LNCAP (cell line): ENCODE measurements around the gene PLSCR1.

ENCODE experiments used
- TF ChIP-seq, protein P1 (sequence below): fragments of 450-650 bp; IDR thresholded peaks from 2 replicates; pipeline ENCODE4 v1.5.1; 2017; ENCODE audit warnings: mild to moderate bottlenecking

PLSCR1 gene

DNA sequence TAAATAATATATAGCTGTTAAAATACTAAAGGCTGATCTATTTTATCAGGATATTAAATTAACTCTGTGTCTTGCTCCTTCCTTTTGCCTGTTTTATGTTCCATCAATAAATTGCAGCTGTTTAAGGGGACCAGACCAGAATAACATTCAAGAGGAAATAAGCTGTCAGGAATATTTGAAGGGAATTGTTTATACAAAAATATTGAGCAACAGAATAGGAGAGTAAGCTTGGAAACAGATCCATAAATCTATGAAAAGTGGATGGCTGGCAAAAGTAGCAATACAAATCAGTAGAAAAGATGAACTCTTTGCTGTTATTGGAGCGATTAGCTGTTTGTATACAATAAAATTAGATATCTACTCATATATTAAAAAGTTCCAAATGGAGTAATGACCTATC is 38.9 kb downstream of the PLSCR1 start:
- TF ChIP-seq, protein P1, sequence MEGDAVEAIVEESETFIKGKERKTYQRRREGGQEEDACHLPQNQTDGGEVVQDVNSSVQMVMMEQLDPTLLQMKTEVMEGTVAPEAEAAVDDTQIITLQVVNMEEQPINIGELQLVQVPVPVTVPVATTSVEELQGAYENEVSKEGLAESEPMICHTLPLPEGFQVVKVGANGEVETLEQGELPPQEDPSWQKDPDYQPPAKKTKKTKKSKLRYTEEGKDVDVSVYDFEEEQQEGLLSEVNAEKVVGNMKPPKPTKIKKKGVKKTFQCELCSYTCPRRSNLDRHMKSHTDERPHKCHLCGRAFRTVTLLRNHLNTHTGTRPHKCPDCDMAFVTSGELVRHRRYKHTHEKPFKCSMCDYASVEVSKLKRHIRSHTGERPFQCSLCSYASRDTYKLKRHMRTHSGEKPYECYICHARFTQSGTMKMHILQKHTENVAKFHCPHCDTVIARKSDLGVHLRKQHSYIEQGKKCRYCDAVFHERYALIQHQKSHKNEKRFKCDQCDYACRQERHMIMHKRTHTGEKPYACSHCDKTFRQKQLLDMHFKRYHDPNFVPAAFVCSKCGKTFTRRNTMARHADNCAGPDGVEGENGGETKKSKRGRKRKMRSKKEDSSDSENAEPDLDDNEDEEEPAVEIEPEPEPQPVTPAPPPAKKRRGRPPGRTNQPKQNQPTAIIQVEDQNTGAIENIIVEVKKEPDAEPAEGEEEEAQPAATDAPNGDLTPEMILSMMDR, result no peak

DNA sequence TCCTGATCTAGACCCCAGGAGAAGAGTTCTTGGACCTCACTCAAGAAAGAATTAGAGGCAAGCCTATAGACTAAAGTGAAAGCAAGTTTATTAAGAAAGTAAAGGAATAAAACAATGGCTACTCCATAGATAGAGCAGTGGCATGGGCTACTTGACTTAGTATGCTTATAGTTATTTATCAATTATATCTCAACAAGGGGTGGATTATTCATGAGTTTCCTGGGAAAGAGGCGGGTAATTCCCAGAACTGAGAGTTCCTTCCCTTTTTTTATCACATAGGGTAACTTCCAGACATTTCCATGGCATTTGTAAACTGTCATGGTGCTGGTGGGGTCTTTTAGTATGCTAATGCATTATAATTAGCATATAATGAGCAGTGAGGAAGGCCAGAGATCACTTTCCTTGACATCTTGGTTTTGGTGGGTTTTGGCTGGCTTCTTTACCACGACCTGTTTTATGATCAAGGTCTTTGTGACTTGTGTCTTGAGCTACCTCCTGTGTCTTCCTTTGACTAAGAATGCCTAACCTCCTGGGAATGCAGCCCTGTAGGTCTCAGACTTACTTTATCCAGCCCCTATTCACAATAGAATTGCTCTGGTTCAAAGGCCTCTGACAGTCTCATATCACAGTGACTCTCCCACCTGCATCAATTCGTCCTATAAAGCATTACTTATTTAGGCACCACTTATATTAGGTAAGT is 39.8 kb downstream of the PLSCR1 start:
- TF ChIP-seq, protein P1, result no peak

DNA sequence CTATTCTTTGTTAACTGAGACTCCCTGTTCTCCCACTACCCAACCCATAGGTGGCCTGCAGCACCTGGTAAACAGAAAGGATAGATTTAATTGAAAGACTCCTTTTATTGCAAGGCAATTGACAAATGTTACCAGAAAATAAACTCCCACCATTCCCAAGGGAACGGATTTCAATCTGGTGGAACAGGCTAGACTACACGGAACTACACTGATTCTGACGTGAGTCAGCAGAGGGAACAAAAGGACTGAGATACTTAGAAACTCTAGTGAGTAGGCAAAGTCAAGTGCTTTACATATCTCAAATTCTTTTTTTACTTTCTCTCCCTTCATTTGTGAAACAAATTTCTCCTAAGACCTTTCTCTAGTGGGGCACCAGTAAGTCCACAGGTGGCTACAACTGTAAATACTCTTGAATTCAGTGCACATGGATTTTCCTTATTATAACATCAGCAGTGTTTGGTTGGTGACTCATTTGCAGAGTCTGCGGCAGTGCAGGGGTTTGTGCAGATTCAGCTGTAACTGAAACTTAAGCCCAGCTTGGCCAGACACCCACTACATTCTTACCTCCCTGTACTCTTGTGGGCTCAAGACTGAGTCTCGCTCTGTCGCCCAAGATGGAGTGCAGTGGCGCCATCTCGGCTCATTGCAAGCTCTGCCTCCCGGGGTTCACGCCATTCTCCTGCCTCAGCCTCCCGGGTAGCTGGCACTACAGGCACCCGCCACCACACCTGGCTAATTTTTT is 40.8 kb downstream of the PLSCR1 start:
- TF ChIP-seq, protein P1, result no peak

DNA sequence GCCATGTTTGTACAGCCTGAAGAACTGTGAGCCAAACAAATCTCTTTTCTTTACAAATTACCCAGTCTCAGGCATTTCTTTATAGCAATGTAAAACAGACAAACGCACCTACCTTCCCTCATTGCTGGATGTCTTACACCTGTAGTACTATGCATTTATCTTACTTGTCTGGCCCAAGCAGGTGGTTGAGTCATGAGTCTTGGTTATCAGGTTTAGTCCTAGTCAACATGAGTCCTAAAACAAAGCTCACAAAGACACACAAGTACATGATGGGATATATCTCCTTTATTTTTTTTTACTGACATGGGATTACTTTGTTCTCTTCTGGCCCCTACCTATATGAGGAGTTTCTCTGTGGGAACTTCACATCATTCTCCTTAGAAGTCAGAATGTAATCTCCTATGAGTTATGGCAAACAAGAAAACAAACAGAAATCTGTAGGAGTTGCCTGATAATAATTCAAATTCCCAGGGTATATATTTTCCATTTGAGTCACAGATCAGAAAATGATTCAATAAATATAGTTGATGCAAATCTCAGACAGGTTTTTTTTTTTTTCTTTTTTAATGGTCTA is 41.4 kb downstream of the PLSCR1 start:
- TF ChIP-seq, protein P1, result no peak

DNA sequence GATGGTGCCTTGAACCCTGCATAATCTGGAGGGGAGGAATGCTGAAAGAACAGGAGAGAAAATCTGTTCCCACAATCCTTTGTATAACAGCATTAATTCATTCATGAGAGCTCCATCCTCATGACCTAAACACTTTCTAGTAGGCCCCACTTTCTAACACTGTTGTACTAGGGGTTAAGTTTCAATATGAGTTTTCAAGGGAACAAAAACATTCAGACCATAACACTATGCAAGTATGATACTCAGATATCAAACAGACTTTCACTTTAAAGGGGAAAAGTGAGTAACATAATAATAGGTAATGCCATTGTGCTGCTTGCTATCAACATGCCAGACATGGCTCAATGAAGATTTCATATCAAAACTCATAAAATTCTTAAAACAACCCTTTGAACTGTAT is 42.7 kb downstream of the PLSCR1 start:
- TF ChIP-seq, protein P1, result no peak

DNA sequence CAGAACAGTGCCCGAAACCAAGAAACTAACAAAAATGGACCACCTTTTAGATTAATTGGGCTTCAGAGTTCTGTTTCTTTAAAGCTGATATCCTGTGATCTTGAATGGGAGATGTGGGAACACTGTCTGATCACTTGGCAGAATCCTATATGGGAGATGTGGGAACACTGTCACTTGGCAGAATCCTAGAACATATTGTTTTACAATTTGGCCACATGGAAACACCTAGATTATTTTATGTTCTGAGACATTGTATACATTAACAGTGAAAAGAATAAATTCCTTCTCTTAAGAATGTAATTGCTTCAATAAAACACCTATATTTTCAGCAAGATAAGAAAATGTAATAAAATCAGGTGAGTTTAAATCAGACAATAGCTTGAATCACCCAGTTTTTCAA is 44.7 kb downstream of the PLSCR1 start:
- TF ChIP-seq, protein P1, result no peak

DNA sequence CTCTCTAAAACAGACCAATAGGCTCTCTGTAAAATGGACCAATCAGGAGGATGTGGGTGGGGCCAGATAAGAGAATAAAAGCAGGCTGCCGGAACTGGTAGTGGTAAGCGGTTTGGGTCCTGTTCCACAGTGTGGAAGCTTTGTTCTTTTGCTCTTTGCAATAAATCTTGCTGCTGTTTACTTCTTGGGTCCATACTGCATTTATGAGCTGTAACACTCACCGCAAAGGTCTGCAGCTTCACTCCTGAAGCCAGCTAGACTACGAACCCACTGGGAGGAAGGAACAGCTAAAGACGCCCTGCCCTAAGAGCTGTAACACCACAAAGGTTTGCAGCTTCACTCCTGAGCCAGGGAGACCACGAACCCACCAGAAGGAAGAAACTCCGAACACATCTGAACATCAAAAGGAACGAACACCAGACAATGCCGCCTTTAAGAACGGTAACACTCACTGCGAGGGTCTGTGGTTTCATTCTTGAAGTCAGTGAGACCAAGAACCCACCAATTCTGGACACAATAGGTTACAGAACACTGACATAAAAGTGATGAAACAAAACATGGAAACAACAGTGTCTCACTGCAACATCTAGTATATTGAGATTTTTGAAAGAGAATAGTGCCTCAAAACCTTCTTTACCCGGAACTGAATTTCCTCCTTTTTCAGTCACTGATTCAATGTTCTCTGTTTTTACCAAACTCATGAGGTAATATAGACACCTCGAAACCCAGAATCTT is 46.2 kb downstream of the PLSCR1 start:
- TF ChIP-seq, protein P1, result no peak
